ENCODE data around the gene CHMP4A. TPM values are rescaled to one million over a fixed set of nuclear protein-coding genes. Genes with fewer than 3 reads are reported as not detected.
"Not testable (repeated sequence)": the region's sequence is repeated elsewhere in the genome, so short reads cannot be mapped to it uniquely, and the experiment has no call there.

CHMP4A gene
- total and polyA plus RNA-seq, 2 donors (not counting 1 experiment from before 2014, with no cell fraction given) = 91.2 to 103 TPM

GRCh38 chr14:24219521-24219920 lies 6.2 kb upstream of the CHMP4A start:
- intact Hi-C loops (cut with micrococcal nuclease) = loop anchor here (10.0 kb wide), 1 partner anchor 665 kb away; the partner anchor contains the start of genes THTPA and ZFHX2
- H3K4me1 ChIP-seq (ENCODE audit: control insufficient read depth in 2 of 2, insufficient read depth in 2 of 2, low read length in 2 of 2) = peaks cover 11 to 14% of the 10 kb centered on the region in 2 donors
- peaks cover 75% of the 10 kb centered on the region for H3K79me2 ChIP-seq (ENCODE audit: control insufficient read depth, insufficient read depth, low read length)
- no peak overlapping the region for H2AFZ ChIP-seq (ENCODE audit: insufficient read depth, low read depth, low read length, poor library complexity, severe bottlenecking)
- H3K36me3 ChIP-seq (replicated peaks in 1 of 2; ENCODE audit: control extremely low read depth in 1 of 2, control insufficient read depth in 1 of 2, extremely low read depth in 1 of 2, insufficient read depth in 2 of 2, low read length in 1 of 2) = peaks cover 2 to 4% of the 10 kb centered on the region in 2 experiments
- DNase-seq (no peak), ATAC-seq (ENCODE audit: low read depth) (no peak)
- Mint-ChIP-seq H3K27ac (no peak overlapping the region), H3K4me1 (peaks cover 15% of the 10 kb centered on the region), H3K27me3 (no peaks in the 10 kb centered on the region), H3K4me3 (no peak overlapping the region), H3K9me3 (ENCODE audit: insufficient read depth) (no peaks in the 10 kb centered on the region)
- H3K4me2 ChIP-seq (replicated peaks; ENCODE audit: low read depth, low read length, poor library complexity, severe bottlenecking) = no peak overlapping the region
- no peak overlapping the region for H3K9ac ChIP-seq (ENCODE audit: low read length)
- no peaks in the 10 kb centered on the region for H3K9me3 ChIP-seq (ENCODE audit: control extremely low read depth in 1 of 3, control insufficient read depth in 2 of 3, insufficient read depth in 1 of 3, low read length in 2 of 3)
- peaks cover 15% of the 10 kb centered on the region for H4K20me1 ChIP-seq (ENCODE audit: control insufficient read depth, insufficient read depth, low read length, poor library complexity, severe bottlenecking)
- H3K27ac ChIP-seq (ENCODE audit: low read length in 2 of 2) = no peak overlapping the region
- ChIA-PET POLR2A (interaction anchor here (0.7 kb wide), 2 partner anchors 65 to 125 kb away, joined by 8 to 16 read pairs; no protein-coding TSS in a partner anchor), CTCF (interaction anchor here (0.7 to 2.1 kb wide), 7 partner anchors 15 to 1761 kb away, joined by 3 to 9 read pairs (median 4); partner anchors contain the start of genes CIDEB and TINF2)
- no peak overlapping the region for H3K4me3 ChIP-seq (ENCODE audit: control extremely low read depth in 1 of 5, extremely low read depth in 1 of 5, insufficient read depth in 1 of 5, low read depth in 2 of 5, low read length in 4 of 5)
- no CpG with 5 or more reads among the region's 3 CpGs for WGBS (ENCODE audit: insufficient coverage)
- no peak for TF ChIP-seq EZH2 (IDR thresholded peaks at IDR 0.05; ENCODE audit: borderline replicate concordance, insufficient read depth, low read depth, low read length, poor library complexity, severe bottlenecking)
- TF ChIP-seq CTCF (IDR thresholded peaks at IDR 0.05) = no peak
- no peaks in the 10 kb centered on the region for H3K27me3 ChIP-seq (replicated peaks in 1 of 4; ENCODE audit: control extremely low read depth in 1 of 4, control insufficient read depth in 3 of 4, insufficient read depth in 4 of 4, low read length in 3 of 4)

- Mint-ChIP-seq H3K4me1 (peaks cover 18% of the 10 kb centered on the region), H3K27me3 (no peaks in the 10 kb centered on the region), H3K27ac (no peak overlapping the region), H3K4me3 (no peak overlapping the region), H3K9me3 (ENCODE audit: insufficient read depth) (no peaks in the 10 kb centered on the region)
- CTCF ChIA-PET = interaction anchor here (0.7 to 2.1 kb wide), 4 partner anchors 16 to 1760 kb away, joined by 3 to 9 read pairs (median 6); partner anchors contain the start of gene TINF2
- Histone ChIP-seq H2AFZ (ENCODE audit: insufficient read depth, low read depth, low read length, poor library complexity, severe bottlenecking) (no peak overlapping the region), H3K4me1 (ENCODE audit: control insufficient read depth in 2 of 2, insufficient read depth in 2 of 2, low read length in 2 of 2) (peaks cover 16 to 19% of the 10 kb centered on the region in 2 donors), H3K79me2 (ENCODE audit: control insufficient read depth, insufficient read depth, low read length) (peaks cover 75% of the 10 kb centered on the region), H3K4me2 (replicated peaks; ENCODE audit: low read depth, low read length, poor library complexity, severe bottlenecking) (no peak overlapping the region), H3K36me3 (replicated peaks in 1 of 2; ENCODE audit: control extremely low read depth in 1 of 2, control insufficient read depth in 1 of 2, extremely low read depth in 1 of 2, insufficient read depth in 2 of 2, low read length in 1 of 2) (peaks cover 2 to 8% of the 10 kb centered on the region in 2 experiments), H3K4me3 (ENCODE audit: control extremely low read depth in 1 of 5, extremely low read depth in 1 of 5, insufficient read depth in 1 of 5, low read depth in 2 of 5, low read length in 4 of 5) (no peak overlapping the region), H4K20me1 (ENCODE audit: control insufficient read depth, insufficient read depth, low read length, poor library complexity, severe bottlenecking) (peaks cover 15% of the 10 kb centered on the region), H3K27ac (ENCODE audit: low read length in 2 of 2) (no peak overlapping the region), H3K9me3 (ENCODE audit: control extremely low read depth in 1 of 3, control insufficient read depth in 2 of 3, insufficient read depth in 1 of 3, low read length in 2 of 3) (no peaks in the 10 kb centered on the region), H3K27me3 (replicated peaks in 1 of 4; ENCODE audit: control extremely low read depth in 1 of 4, control insufficient read depth in 3 of 4, insufficient read depth in 4 of 4, low read length in 3 of 4) (no peaks in the 10 kb centered on the region), H3K9ac (ENCODE audit: low read length) (no peak overlapping the region)
- TF ChIP-seq CTCF (IDR thresholded peaks at IDR 0.05) = no peak
- no peak for TF ChIP-seq EZH2 (IDR thresholded peaks at IDR 0.05; ENCODE audit: borderline replicate concordance, insufficient read depth, low read depth, low read length, poor library complexity, severe bottlenecking)
- intact Hi-C loops (cut with micrococcal nuclease) = loop anchor here (10.0 kb wide), 1 partner anchor 664 kb away; the partner anchor contains the start of genes THTPA and ZFHX2
- DNase-seq = no peak
- no peak for ATAC-seq (ENCODE audit: low read depth)
- no CpG with 5 or more reads among the region's 4 CpGs for WGBS (ENCODE audit: insufficient coverage)
- POLR2A ChIA-PET = interaction anchor here (0.7 kb wide), 2 partner anchors 66 to 124 kb away, joined by 8 to 16 read pairs; no protein-coding TSS in a partner anchor
These were observed 5.8 kb upstream of the CHMP4A start for GRCh38 chr14:24219080-24219479.

GRCh38 chr14:24216876-24217275 lies 3.6 kb upstream of the CHMP4A start:
- H3K9me3 ChIP-seq (ENCODE audit: control extremely low read depth in 1 of 3, control insufficient read depth in 2 of 3, insufficient read depth in 1 of 3, low read length in 2 of 3); DNase-seq; ATAC-seq (ENCODE audit: low read depth); H3K4me2 ChIP-seq (replicated peaks; ENCODE audit: low read depth, low read length, poor library complexity, severe bottlenecking); H3K4me3 Mint-ChIP-seq; H3K4me3 ChIP-seq (ENCODE audit: control extremely low read depth in 1 of 5, extremely low read depth in 1 of 5, insufficient read depth in 1 of 5, low read depth in 2 of 5, low read length in 4 of 5); H3K27ac Mint-ChIP-seq; H2AFZ ChIP-seq (ENCODE audit: insufficient read depth, low read depth, low read length, poor library complexity, severe bottlenecking); H3K27me3 Mint-ChIP-seq; H3K9ac ChIP-seq (ENCODE audit: low read length); H3K27me3 ChIP-seq (replicated peaks in 1 of 4; ENCODE audit: control extremely low read depth in 1 of 4, control insufficient read depth in 3 of 4, insufficient read depth in 4 of 4, low read length in 3 of 4); H3K9me3 Mint-ChIP-seq (ENCODE audit: insufficient read depth); H3K36me3 ChIP-seq (replicated peaks in 1 of 2; ENCODE audit: control extremely low read depth in 1 of 2, control insufficient read depth in 1 of 2, extremely low read depth in 1 of 2, insufficient read depth in 2 of 2, low read length in 1 of 2): not testable (repeated sequence)
- H3K27ac ChIP-seq (ENCODE audit: low read length in 2 of 2) = peak overlapping the region in 1 of 2 donors; percentile 85
- H4K20me1 ChIP-seq (ENCODE audit: control insufficient read depth, insufficient read depth, low read length, poor library complexity, severe bottlenecking) = peaks cover 10% of the 10 kb centered on the region
- ChIA-PET CTCF (interaction anchor here (1.4 to 4.2 kb wide), 8 partner anchors 14 to 92 kb away, joined by 3 to 31 read pairs (median 10); partner anchors contain the start of genes DHRS1, IRF9, LTB4R2 and NOP9), POLR2A (interaction anchor here (1.8 kb wide), 1 partner anchor 25 kb away, joined by 17 read pairs; the partner anchor contains the start of gene TINF2)
- intact Hi-C loops (cut with micrococcal nuclease) = loop anchor here (1.0 to 10.0 kb wide), 5 partner anchors 25 to 916 kb away; partner anchors contain the start of genes THTPA, TINF2 and ZFHX2
- peaks cover 67% of the 10 kb centered on the region for H3K79me2 ChIP-seq (ENCODE audit: control insufficient read depth, insufficient read depth, low read length)
- peaks cover 32% of the 10 kb centered on the region for H3K4me1 Mint-ChIP-seq
- H3K4me1 ChIP-seq (ENCODE audit: control insufficient read depth in 2 of 2, insufficient read depth in 2 of 2, low read length in 2 of 2) = peaks cover 27 to 32% of the 10 kb centered on the region in 2 donors
- no CpG with 5 or more reads among the region's 1 CpG for WGBS (ENCODE audit: insufficient coverage)

All from B cell (primary cell).